Ishikawa (cell line): ENCODE results near the gene PAPSS2.

Source experiments
- CEBPB ChIP-seq: IDR thresholded peaks from 2 replicates; pipeline ENCODE4 v1.6.1; 2012
- CREB1 ChIP-seq: IDR thresholded peaks from 2 replicates; pipeline ENCODE4 v1.6.1; 2012; ENCODE audit warnings: low read depth
- EGR1 ChIP-seq: IDR thresholded peaks from 2 replicates; pipeline ENCODE4 v1.6.1; 2012
- EP300 ChIP-seq: IDR thresholded peaks from 2 replicates; pipeline ENCODE4 v1.6.1; 2012; ENCODE audit warnings: borderline replicate concordance
- FOXM1 ChIP-seq: IDR thresholded peaks from 2 replicates; pipeline ENCODE4 v1.6.1; 2012; ENCODE audit warnings: low read depth, borderline replicate concordance
- NFIC ChIP-seq: IDR thresholded peaks from 2 replicates; pipeline ENCODE4 v1.6.1; 2012
- RAD21 ChIP-seq: IDR thresholded peaks from 2 replicates; pipeline ENCODE4 v1.6.1; 2012; ENCODE audit warnings: low read depth
- TAF1 ChIP-seq: IDR thresholded peaks from 2 replicates; pipeline ENCODE4 v1.6.1; 2012; ENCODE audit warnings: low read depth, mild to moderate bottlenecking
- TCF12 ChIP-seq: IDR thresholded peaks from 2 replicates; pipeline ENCODE4 v1.6.1; 2012; ENCODE audit warnings: low read depth
- TEAD4 ChIP-seq: IDR thresholded peaks from 2 replicates; pipeline ENCODE4 v1.6.1; 2012
- YY1 ChIP-seq: IDR thresholded peaks from 2 replicates; pipeline ENCODE4 v1.6.1; 2012; ENCODE audit warnings: low read depth
- ZBTB7A ChIP-seq: IDR thresholded peaks from 2 replicates; pipeline ENCODE4 v1.6.1; 2012; ENCODE audit warnings: low read depth
- TF ChIP-seq, protein P1 (sequence below): IDR thresholded peaks from 2 replicates; pipeline ENCODE4 v1.6.1; 2012
- TF ChIP-seq, protein P2 (sequence below): IDR thresholded peaks from 2 replicates; pipeline ENCODE4 v1.6.1; 2012
- TF ChIP-seq, protein P3 (sequence below): IDR thresholded peaks from 2 replicates; pipeline ENCODE4 v1.6.1; 2012; ENCODE audit warnings: low read depth, mild to moderate bottlenecking

PAPSS2 gene

DNA sequence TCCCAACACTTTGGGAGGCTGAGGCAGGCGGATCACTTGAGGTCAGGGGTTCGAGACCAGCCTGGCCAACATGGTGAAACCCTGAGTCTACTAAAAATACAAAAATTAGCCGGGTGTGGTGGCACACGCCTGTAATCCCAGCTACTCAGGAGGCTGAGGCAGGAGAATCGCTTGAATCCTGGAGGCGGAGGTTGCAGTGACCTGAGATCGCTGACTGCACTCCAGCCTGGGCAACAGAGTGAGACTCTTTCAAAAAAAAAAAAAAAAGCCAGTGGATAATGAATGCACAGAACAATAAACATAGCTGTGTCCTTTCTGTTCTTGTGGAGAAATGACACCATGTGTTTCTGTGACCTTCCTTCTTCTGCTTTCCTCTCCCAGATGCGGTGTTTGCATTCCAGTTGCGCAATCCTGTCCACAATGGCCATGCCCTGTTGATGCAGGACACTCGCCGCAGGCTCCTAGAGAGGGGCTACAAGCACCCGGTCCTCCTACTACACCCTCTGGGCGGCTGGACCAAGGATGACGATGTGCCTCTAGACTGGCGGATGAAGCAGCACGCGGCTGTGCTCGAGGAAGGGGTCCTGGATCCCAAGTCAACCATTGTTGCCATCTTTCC is 83.4 kb downstream of the PAPSS2 start:
- peak; percentile 95 for TF ChIP-seq CEBPB

DNA sequence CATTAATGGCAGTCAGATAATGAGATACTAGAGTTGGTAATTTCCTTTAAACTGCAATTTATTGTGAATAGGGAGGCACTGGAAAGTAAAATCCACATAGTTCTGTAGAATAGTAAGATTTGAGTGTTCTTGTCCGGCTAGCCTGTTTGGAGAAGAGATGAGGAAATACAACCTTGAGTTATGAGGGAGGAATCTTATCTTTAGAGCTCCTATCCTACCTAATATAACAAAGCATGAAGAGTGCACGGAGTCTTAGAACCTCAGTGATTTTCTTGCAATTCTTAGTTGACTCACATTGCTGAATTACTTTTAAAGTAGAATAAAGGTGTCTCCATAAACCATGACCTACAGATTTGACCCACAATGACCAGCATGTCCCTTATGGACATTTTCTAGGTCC is 84.9 kb downstream of the PAPSS2 start:
- TF ChIP-seq, protein P1, sequence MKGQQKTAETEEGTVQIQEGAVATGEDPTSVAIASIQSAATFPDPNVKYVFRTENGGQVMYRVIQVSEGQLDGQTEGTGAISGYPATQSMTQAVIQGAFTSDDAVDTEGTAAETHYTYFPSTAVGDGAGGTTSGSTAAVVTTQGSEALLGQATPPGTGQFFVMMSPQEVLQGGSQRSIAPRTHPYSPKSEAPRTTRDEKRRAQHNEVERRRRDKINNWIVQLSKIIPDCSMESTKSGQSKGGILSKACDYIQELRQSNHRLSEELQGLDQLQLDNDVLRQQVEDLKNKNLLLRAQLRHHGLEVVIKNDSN, result no peak
- TF ChIP-seq FOXM1 (no peak), TCF12 (no peak), CEBPB (no peak), CREB1 (no peak), YY1 (no peak), ZBTB7A (no peak), RAD21 (no peak), EP300 (no peak), TAF1 (no peak), NFIC (no peak), TEAD4 (no peak), EGR1 (no peak)
- TF ChIP-seq, protein P2, sequence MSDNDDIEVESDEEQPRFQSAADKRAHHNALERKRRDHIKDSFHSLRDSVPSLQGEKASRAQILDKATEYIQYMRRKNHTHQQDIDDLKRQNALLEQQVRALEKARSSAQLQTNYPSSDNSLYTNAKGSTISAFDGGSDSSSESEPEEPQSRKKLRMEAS, result no peak
- TF ChIP-seq, protein P3, sequence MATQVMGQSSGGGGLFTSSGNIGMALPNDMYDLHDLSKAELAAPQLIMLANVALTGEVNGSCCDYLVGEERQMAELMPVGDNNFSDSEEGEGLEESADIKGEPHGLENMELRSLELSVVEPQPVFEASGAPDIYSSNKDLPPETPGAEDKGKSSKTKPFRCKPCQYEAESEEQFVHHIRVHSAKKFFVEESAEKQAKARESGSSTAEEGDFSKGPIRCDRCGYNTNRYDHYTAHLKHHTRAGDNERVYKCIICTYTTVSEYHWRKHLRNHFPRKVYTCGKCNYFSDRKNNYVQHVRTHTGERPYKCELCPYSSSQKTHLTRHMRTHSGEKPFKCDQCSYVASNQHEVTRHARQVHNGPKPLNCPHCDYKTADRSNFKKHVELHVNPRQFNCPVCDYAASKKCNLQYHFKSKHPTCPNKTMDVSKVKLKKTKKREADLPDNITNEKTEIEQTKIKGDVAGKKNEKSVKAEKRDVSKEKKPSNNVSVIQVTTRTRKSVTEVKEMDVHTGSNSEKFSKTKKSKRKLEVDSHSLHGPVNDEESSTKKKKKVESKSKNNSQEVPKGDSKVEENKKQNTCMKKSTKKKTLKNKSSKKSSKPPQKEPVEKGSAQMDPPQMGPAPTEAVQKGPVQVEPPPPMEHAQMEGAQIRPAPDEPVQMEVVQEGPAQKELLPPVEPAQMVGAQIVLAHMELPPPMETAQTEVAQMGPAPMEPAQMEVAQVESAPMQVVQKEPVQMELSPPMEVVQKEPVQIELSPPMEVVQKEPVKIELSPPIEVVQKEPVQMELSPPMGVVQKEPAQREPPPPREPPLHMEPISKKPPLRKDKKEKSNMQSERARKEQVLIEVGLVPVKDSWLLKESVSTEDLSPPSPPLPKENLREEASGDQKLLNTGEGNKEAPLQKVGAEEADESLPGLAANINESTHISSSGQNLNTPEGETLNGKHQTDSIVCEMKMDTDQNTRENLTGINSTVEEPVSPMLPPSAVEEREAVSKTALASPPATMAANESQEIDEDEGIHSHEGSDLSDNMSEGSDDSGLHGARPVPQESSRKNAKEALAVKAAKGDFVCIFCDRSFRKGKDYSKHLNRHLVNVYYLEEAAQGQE, result no peak

DNA sequence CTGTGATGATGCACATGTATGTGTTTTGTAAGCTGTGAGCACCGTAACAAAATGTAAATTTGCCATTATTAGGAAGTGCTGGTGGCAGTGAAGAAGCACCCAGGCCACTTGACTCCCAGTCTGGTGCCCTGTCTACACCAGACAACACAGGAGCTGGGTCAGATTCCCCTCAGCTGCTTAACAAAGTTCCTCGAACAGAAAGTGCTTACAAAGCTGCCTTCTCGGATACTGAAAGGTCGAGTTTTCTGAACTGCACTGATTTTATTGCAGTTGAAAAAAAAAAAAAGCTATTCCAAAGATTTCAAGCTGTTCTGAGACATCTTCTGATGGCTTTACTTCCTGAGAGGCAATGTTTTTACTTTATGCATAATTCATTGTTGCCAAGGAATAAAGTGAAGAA is 87.2 kb downstream of the PAPSS2 start:
- TF ChIP-seq, protein P2, result no peak
- TF ChIP-seq CEBPB (no peak), FOXM1 (no peak), RAD21 (no peak), ZBTB7A (no peak), TCF12 (no peak), TAF1 (no peak), YY1 (no peak), NFIC (no peak), EGR1 (no peak)
- TF ChIP-seq, protein P3, result no peak

DNA sequence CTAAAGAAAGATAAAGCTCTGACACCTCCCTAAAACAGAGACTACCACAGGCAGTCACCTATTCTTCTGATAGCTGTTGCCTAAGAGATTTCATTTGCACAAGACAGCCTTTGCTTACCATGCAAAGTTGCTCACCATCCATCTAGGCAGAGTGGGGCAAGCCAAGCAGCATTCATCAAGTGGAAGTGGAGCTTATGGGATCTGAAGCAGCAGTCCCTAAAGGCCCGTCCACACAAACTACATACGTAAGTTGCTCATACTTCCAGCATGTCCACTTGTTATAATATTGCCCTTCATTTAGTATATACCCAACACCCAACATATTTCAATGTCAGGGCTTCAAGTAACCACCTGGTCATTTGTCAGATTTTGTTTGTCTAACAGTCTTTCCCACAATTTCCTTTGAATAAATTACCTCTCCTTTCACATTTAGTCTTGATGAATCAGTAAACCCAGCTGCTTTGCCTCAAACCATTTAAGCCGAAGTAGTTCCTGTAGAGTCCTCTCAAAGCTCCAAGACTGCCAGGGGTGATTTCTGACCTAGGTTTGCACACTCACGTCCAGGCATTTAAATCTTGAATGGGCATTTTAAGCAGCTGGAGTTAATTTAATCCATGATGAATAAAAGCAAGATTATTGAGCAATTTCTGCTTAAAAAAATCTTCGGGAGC is 90.5 kb downstream of the PAPSS2 start:
- no peak for TF ChIP-seq TCF12

DNA sequence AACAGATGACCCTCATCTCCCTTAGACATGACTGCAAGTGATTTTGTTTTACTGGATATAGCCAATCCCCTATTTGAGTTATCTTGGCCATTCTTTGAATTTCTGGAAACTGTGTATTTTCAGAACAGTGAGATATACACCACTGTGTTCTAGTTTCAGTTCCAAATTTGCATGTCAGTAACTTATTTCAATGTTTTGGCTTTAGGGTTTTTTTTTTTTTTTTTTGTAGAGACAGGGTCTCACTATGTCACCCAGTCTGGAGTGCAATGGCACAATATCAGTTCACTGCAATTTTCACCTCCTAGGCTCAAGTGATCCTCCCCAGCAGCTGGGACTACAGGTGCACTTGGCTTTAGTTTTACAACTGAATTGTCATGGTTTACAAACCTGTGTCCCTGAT is 91.1 kb downstream of the PAPSS2 start:
- TF ChIP-seq NFIC (no peak), RAD21 (no peak), TAF1 (no peak), FOXM1 (no peak), TCF12 (no peak), CREB1 (no peak), TEAD4 (no peak), CEBPB (no peak), EGR1 (no peak), YY1 (no peak), EP300 (no peak), ZBTB7A (no peak)
- TF ChIP-seq, protein P1, result no peak
- TF ChIP-seq, protein P3, result no peak
- TF ChIP-seq, protein P2, result no peak
